GM12892 (cell line): Measurements from ENCODE around the gene OCSTAMP.

Experiments used
- POLR2A ChIP-seq: IDR thresholded peaks from 2 replicates; pipeline ENCODE4 v1.6.1; 2011; ENCODE audit warnings: low read depth, low read length, control low read depth
- POLR2AphosphoS5 ChIP-seq: IDR thresholded peaks from 2 replicates; pipeline ENCODE4 v1.6.1; 2011; ENCODE audit warnings: low read depth, low read length, control low read depth

- no peak for TF ChIP-seq POLR2AphosphoS5
- no peak for TF ChIP-seq POLR2A
Measured at GRCh38 chr20:46523696-46524328, 26.6 kb downstream of the OCSTAMP start.
